Uterus (tissue), 4 donors: Measurements from ENCODE around the gene PSMD8. TPM values are rescaled to one million over a fixed set of nuclear protein-coding genes. Genes with fewer than 3 reads are reported as not detected.
"Not testable (repeated sequence)": the region's sequence is repeated elsewhere in the genome, so short reads cannot be mapped to it uniquely, and the experiment has no call there.

ENCODE experiments used
- DNase-seq, 2 donors: peaks; one replicate each; pipeline ENCODE4 v3.0.0-alpha.2; 2019 to 2020
- H3K27ac ChIP-seq, 2 donors: fragments of 200-600 bp; sonication (generic); 1 replicate in 1 of 2; 2 replicates in 1 of 2; pipeline ENCODE4 v1.5.1; 2016 to 2018
- H3K27me3 ChIP-seq, 2 donors: fragments of 200-600 bp; sonication (generic); one replicate each; pipeline ENCODE4 v1.5.1; 2018 to 2019; ENCODE audit warnings: control low read depth in 1 of 2
- H3K36me3 ChIP-seq, 2 donors: fragments of 200-600 bp; sonication (generic); one replicate each; pipeline ENCODE4 v1.5.1; 2019; ENCODE audit warnings: control low read depth in 1 of 2
- H3K4me1 ChIP-seq, 2 donors: fragments of 200-600 bp; sonication (generic); one replicate each; pipeline ENCODE4 v1.5.1; 2018 to 2019; ENCODE audit warnings: control low read depth in 1 of 2
- H3K4me3 ChIP-seq, 2 donors: fragments of 200-600 bp; sonication (generic); 1 replicate in 1 of 2; 2 replicates in 1 of 2; pipeline ENCODE4 v1.5.1; 2018 to 2019; ENCODE audit warnings: mild to moderate bottlenecking in 1 of 2
- H3K9me3 ChIP-seq, 2 donors: fragments of 200-600 bp; sonication (generic); one replicate each; pipeline ENCODE4 v1.5.1; 2019; ENCODE audit warnings: control low read depth in 1 of 2
- POLR2A ChIP-seq, 2 donors: fragments of 450-650 bp; IDR thresholded peaks; one replicate each; pipeline ENCODE4 v1.6.1; 2016; ENCODE audit warnings: antibody characterized with exemption in 2 of 2, mild to moderate bottlenecking in 1 of 2, moderate library complexity in 1 of 2
- intact Hi-C: fragments of 100-400 bp; cut with DNase I; formaldehyde crosslinking; loops from one replicate; pipeline ENCODE4 v1.15.1; 2023; ENCODE audit warnings: low total_unique reads
- total RNA-seq, 4 donors: library from RNA; depleted of rRNA in 3 of 4; stranded (reverse); fragments of >200 nt in 3 of 4; gene quantifications; one replicate each; pipeline versions ENCODE4 v1.1.0 to v1.2.4, GENCODE V29; 2014 to 2023
- TF ChIP-seq, protein P1 (sequence below), 4 experiments: fragments of 200-600 bp in 2 of 4; fragments of 450-650 bp in 2 of 4; sonication (generic) in 2 of 4; IDR thresholded peaks; one replicate each; pipeline ENCODE4 v1.5.1; 2016 to 2019; ENCODE audit warnings: antibody characterized with exemption in 4 of 4, mild to moderate bottlenecking in 2 of 4, moderate library complexity in 1 of 4
- donor health status: DM: yes; HTN: yes; CAD: no.

PSMD8 gene
- total RNA-seq, 4 donors from 2014 or later: 67.4 to 156 (median 128) TPM

GRCh38 chr19:38409631-38410133, 35.3 kb downstream of the PSMD8 start:
- H3K9me3 ChIP-seq: no peaks in the 10 kb centered on the region
- H3K4me3 ChIP-seq: no peak overlapping the region
- DNase-seq: no peak
- no peaks in the 10 kb centered on the region for H3K27me3 ChIP-seq
- intact Hi-C loops: loop anchor here (5.0 kb wide), 1 partner anchor 213 kb away; no protein-coding TSS in a partner anchor
- no peak overlapping the region for H3K27ac ChIP-seq
- no peaks in the 10 kb centered on the region for H3K36me3 ChIP-seq
- H3K4me1 ChIP-seq: no peaks in the 10 kb centered on the region
- TF ChIP-seq POLR2A (IDR thresholded peaks at IDR 0.05): no peak
- TF ChIP-seq, protein P1, sequence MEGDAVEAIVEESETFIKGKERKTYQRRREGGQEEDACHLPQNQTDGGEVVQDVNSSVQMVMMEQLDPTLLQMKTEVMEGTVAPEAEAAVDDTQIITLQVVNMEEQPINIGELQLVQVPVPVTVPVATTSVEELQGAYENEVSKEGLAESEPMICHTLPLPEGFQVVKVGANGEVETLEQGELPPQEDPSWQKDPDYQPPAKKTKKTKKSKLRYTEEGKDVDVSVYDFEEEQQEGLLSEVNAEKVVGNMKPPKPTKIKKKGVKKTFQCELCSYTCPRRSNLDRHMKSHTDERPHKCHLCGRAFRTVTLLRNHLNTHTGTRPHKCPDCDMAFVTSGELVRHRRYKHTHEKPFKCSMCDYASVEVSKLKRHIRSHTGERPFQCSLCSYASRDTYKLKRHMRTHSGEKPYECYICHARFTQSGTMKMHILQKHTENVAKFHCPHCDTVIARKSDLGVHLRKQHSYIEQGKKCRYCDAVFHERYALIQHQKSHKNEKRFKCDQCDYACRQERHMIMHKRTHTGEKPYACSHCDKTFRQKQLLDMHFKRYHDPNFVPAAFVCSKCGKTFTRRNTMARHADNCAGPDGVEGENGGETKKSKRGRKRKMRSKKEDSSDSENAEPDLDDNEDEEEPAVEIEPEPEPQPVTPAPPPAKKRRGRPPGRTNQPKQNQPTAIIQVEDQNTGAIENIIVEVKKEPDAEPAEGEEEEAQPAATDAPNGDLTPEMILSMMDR (IDR thresholded peaks at IDR 0.05): no peak

DNA sequence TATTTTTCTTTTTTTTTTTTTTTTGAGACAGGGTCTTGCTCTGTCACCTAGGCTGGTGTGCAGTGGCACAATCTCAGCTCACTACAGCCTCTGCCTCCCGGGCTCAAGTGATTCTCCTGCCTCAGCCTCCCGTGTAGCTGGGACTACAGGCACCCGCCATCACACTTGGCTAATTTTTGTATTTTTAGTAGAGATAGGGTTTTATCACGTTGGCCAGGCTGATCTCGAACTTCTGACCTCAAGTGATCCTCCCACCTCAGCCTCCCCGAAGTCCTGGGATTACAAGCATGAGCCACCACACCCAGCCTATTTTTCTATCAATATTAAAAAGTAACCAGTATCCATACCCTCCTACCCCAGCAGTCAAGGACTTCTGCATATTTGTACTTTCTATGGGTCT, 36.0 kb downstream of the PSMD8 start:
- H3K4me1 ChIP-seq, DNase-seq, H3K9me3 ChIP-seq, H3K36me3 ChIP-seq, H3K4me3 ChIP-seq, H3K27ac ChIP-seq, intact Hi-C loops, H3K27me3 ChIP-seq: not testable (repeated sequence)

GRCh38 chr19:38411041-38411712, 36.8 kb downstream of the PSMD8 start:
- H3K4me3 ChIP-seq: no peak overlapping the region
- no peak overlapping the region for H3K27ac ChIP-seq
- H3K4me1 ChIP-seq: no peaks in the 10 kb centered on the region
- H3K27me3 ChIP-seq: no peaks in the 10 kb centered on the region
- intact Hi-C loops: no loop called here
- H3K36me3 ChIP-seq: no peaks in the 10 kb centered on the region
- TF ChIP-seq, protein P1 (IDR thresholded peaks at IDR 0.05): no peak
- TF ChIP-seq POLR2A (IDR thresholded peaks at IDR 0.05): no peak
- no peaks in the 10 kb centered on the region for H3K9me3 ChIP-seq
- DNase-seq: no peak

DNA sequence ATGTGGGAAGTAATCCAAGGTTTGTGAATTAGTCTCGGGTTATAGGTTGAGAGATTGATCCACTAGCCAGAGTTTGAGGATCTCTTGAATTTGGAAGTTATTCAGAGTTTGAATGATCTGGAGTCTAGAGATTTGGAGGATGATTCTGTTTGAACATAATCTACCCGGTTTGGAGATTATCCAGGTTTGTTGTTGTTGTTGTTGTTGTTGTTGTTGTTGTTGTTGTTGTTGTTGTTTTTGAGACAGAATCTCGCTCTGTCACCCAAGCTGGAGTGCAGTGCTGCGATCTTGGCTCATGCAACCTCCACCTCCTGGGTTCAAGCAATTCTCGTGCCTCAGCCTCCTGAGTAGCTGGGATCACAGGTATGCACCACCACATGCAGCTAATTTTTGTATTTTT, 37.5 kb downstream of the PSMD8 start:
- DNase-seq, H3K4me3 ChIP-seq, H3K36me3 ChIP-seq, intact Hi-C loops, H3K27ac ChIP-seq, H3K27me3 ChIP-seq, H3K4me1 ChIP-seq, H3K9me3 ChIP-seq: not testable (repeated sequence)

GRCh38 chr19:38412491-38412890, 38.1 kb downstream of the PSMD8 start:
- no peak for DNase-seq
- Histone ChIP-seq H3K4me3 (no peak overlapping the region), H3K36me3 (no peaks in the 10 kb centered on the region), H3K27me3 (no peaks in the 10 kb centered on the region), H3K27ac (no peak overlapping the region), H3K4me1 (no peaks in the 10 kb centered on the region), H3K9me3 (no peaks in the 10 kb centered on the region)
- intact Hi-C loops: no loop called here
- TF ChIP-seq, protein P1 (IDR thresholded peaks at IDR 0.05): no peak
- TF ChIP-seq POLR2A (IDR thresholded peaks at IDR 0.05): no peak

DNA sequence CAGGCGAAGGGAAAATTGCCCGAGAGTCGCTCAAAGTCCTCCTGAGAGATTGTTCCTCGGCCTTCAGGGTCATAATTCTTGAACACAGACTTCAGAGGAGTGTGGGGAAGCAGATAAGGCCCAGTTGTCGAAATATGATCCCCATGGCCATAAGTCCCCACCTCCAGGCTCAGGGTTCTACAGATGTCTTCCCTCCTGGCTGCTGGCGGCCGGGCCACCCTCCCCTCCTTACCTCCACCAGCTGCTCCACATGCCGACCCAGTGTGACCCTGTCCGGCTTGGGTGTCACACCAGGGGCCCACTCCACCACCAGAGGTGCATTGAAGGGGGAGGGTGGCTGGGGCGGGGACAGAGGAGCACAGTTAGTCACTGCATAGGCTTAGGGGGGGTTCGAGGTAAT, 38.6 kb downstream of the PSMD8 start:
- Histone ChIP-seq H3K9me3 (no peaks in the 10 kb centered on the region), H3K4me3 (no peak overlapping the region), H3K4me1 (no peaks in the 10 kb centered on the region), H3K27me3 (no peaks in the 10 kb centered on the region), H3K36me3 (no peaks in the 10 kb centered on the region), H3K27ac (no peak overlapping the region)
- DNase-seq: no peak
- intact Hi-C loops: no loop called here
- TF ChIP-seq, protein P1 (IDR thresholded peaks at IDR 0.05): no peak
- TF ChIP-seq POLR2A (IDR thresholded peaks at IDR 0.05): no peak
